AG09319 (cell line): ENCODE results near the gene FEM1B.

Source experiments
- DNase-seq: peaks from one replicate; pipeline ENCODE4 v3.0.0-alpha.2; 2010; ENCODE audit warnings: low read depth; ENCODE audit errors: extremely low read depth
- CTCF ChIP-seq: IDR thresholded peaks from 2 replicates; pipeline ENCODE4 v1.5.1; 2011; ENCODE audit warnings: low read depth, mild to moderate bottlenecking, inconsistent platforms, low read length, moderate library complexity

Gene FEM1B

GRCh38 chr15:68330416-68330815 lies 52.9 kb downstream of the FEM1B start:
- no peak for DNase-seq
- no peak for TF ChIP-seq CTCF

- DNase-seq, result no peak
- no peak for TF ChIP-seq CTCF
Observed at GRCh38 chr15:68330901-68331300, 53.4 kb downstream of the FEM1B start.

- no peak for DNase-seq
- no peak for TF ChIP-seq CTCF
Observed at GRCh38 chr15:68332266-68332665, 54.7 kb downstream of the FEM1B start.

GRCh38 chr15:68333775-68334470 lies 56.4 kb downstream of the FEM1B start:
- no peak for TF ChIP-seq CTCF
- DNase-seq, result no peak

GRCh38 chr15:68334661-68335124 lies 57.1 kb downstream of the FEM1B start:
- no peak; the same call in 1 of the 2 replicates for TF ChIP-seq CTCF

GRCh38 chr15:68335251-68335650 lies 57.7 kb downstream of the FEM1B start:
- no peak for TF ChIP-seq CTCF
- DNase-seq, result no peak

More at GRCh38 chr15:68334661-68335124, 57.1 kb downstream of the FEM1B start:
- DNase-seq, result peak; percentile 19

GRCh38 chr15:68335655-68336054 lies 58.1 kb downstream of the FEM1B start:
- no peak for TF ChIP-seq CTCF
- DNase-seq, result no peak
